OCI-LY7 (cell line): ENCODE measurements around the gene MYO18A.

ENCODE experiments used
- CTCF ChIP-seq: fragments of 200-600 bp; sonication (generic); conservative IDR thresholded peaks from 2 replicates; pipeline ENCODE4 v1.5.1; 2014; ENCODE audit warnings: mild to moderate bottlenecking, antibody characterized with exemption, low read length, moderate library complexity, mixed read lengths
- EZH2phosphoT487 ChIP-seq: fragments of 200-600 bp; sonication (generic); IDR thresholded peaks from 2 replicates; pipeline ENCODE4 v1.6.1; 2018; ENCODE audit warnings: low read depth, borderline replicate concordance, mild to moderate bottlenecking, mixed run types, antibody characterized with exemption, low read length, moderate library complexity, mixed read lengths

GRCh38 chr17:29158488-29159275 lies 21.5 kb downstream of the MYO18A start:
- TF ChIP-seq CTCF, result no peak
- no peak for TF ChIP-seq EZH2phosphoT487
